Endothelial cell (in vitro differentiated cells): ENCODE measurements around the gene SFR1. TPM values are rescaled to one million over a fixed set of nuclear protein-coding genes. Genes with fewer than 3 reads are reported as not detected.

Source experiments
- DNase-seq: peaks from one replicate; pipeline ENCODE4 v3.0.0; 2021; ENCODE audit warnings: low spot score
- H3K27ac Mint-ChIP-seq: one replicate; pipeline ENCODE4 v1.8.0; 2021; ENCODE audit warnings: mixed read lengths, inconsistent platforms; ENCODE audit not compliant: unreplicated experiment
- H3K27me3 Mint-ChIP-seq: one replicate; pipeline ENCODE4 v1.8.0; 2021; ENCODE audit warnings: mild to moderate bottlenecking, moderate library complexity, mixed read lengths, inconsistent platforms; ENCODE audit not compliant: unreplicated experiment
- H3K36me3 Mint-ChIP-seq: one replicate; pipeline ENCODE4 v1.8.0; 2021; ENCODE audit warnings: mild to moderate bottlenecking, low read depth, mixed read lengths, inconsistent platforms; ENCODE audit not compliant: unreplicated experiment
- H3K4me1 Mint-ChIP-seq: one replicate; pipeline ENCODE4 v1.8.0; 2021; ENCODE audit warnings: mild to moderate bottlenecking, mixed read lengths, inconsistent platforms; ENCODE audit not compliant: unreplicated experiment
- H3K4me3 Mint-ChIP-seq: one replicate; pipeline ENCODE4 v1.8.0; 2021; ENCODE audit warnings: mild to moderate bottlenecking, mixed read lengths, inconsistent platforms; ENCODE audit not compliant: unreplicated experiment
- H3K9me3 Mint-ChIP-seq: one replicate; pipeline ENCODE4 v1.8.0; 2021; ENCODE audit warnings: mixed read lengths, inconsistent platforms; ENCODE audit not compliant: unreplicated experiment
- CTCF ChIP-seq: fragments of 200-600 bp; sonication (generic); IDR thresholded peaks from one replicate; pipeline ENCODE4 v1.5.0; 2021; ENCODE audit warnings: antibody characterized with exemption; ENCODE audit not compliant: unreplicated experiment
- total RNA-seq: library from RNA; stranded (reverse); fragmentation: NEBNext Ultra II Directional; extraction: Animal tissue kit (Norgen Biotek cat#: 25700); gene quantifications from one replicate; pipeline ENCODE4 v1.2.1, GENCODE V29; 2021; ENCODE audit not compliant: unreplicated experiment

The SFR1 gene
- total RNA-seq, 1 donor from 2014 or later, result 8.8 TPM

GRCh38 chr10:104098358-104098925 lies 23.5 kb upstream of the SFR1 start:
- Mint-ChIP-seq H3K4me1 (no peaks in the 10 kb centered on the region), H3K9me3 (no peaks in the 10 kb centered on the region), H3K27me3 (no peaks in the 10 kb centered on the region), H3K4me3 (no peak overlapping the region), H3K27ac (no peak overlapping the region), H3K36me3 (no peaks in the 10 kb centered on the region)
- TF ChIP-seq CTCF, result no peak
- no peak for DNase-seq

GRCh38 chr10:104099269-104099668 lies 22.7 kb upstream of the SFR1 start:
- no peak overlapping the region for H3K27ac Mint-ChIP-seq
- no peak for TF ChIP-seq CTCF

GRCh38 chr10:104099941-104100340 lies 22.0 kb upstream of the SFR1 start:
- no peaks in the 10 kb centered on the region for H3K4me1 Mint-ChIP-seq
- no peaks in the 10 kb centered on the region for H3K27me3 Mint-ChIP-seq

More at GRCh38 chr10:104099269-104099668, 22.7 kb upstream of the SFR1 start:
- DNase-seq, result no peak
- H3K27me3 Mint-ChIP-seq, result no peaks in the 10 kb centered on the region
- no peak overlapping the region for H3K4me3 Mint-ChIP-seq
- no peaks in the 10 kb centered on the region for H3K4me1 Mint-ChIP-seq
- no peaks in the 10 kb centered on the region for H3K36me3 Mint-ChIP-seq
- no peaks in the 10 kb centered on the region for H3K9me3 Mint-ChIP-seq

GRCh38 chr10:104100795-104101194 lies 21.2 kb upstream of the SFR1 start:
- H3K9me3 Mint-ChIP-seq, result no peaks in the 10 kb centered on the region
- no peaks in the 10 kb centered on the region for H3K27me3 Mint-ChIP-seq
- no peak for TF ChIP-seq CTCF
- DNase-seq, result no peak
- no peak overlapping the region for H3K27ac Mint-ChIP-seq
- H3K4me3 Mint-ChIP-seq, result no peak overlapping the region
- no peaks in the 10 kb centered on the region for H3K36me3 Mint-ChIP-seq
- H3K4me1 Mint-ChIP-seq, result no peaks in the 10 kb centered on the region

More at GRCh38 chr10:104099941-104100340, 22.0 kb upstream of the SFR1 start:
- no peaks in the 10 kb centered on the region for H3K36me3 Mint-ChIP-seq
- H3K27ac Mint-ChIP-seq, result no peak overlapping the region
- DNase-seq, result no peak
- TF ChIP-seq CTCF, result no peak
- H3K4me3 Mint-ChIP-seq, result no peak overlapping the region
- no peaks in the 10 kb centered on the region for H3K9me3 Mint-ChIP-seq

- DNase-seq, result no peak
- no peaks in the 10 kb centered on the region for H3K4me1 Mint-ChIP-seq
- H3K27me3 Mint-ChIP-seq, result no peaks in the 10 kb centered on the region
- no peaks in the 10 kb centered on the region for H3K9me3 Mint-ChIP-seq
- H3K27ac Mint-ChIP-seq, result no peak overlapping the region
- TF ChIP-seq CTCF, result no peak
- no peaks in the 10 kb centered on the region for H3K36me3 Mint-ChIP-seq
- no peak overlapping the region for H3K4me3 Mint-ChIP-seq
Observed at GRCh38 chr10:104101902-104102301, 20.1 kb upstream of the SFR1 start.
